K562 (cell line): ENCODE measurements around the gene IKZF3. TPM values are rescaled to one million over a fixed set of nuclear protein-coding genes. Genes with fewer than 3 reads are reported as not detected.

Experiments used
- CXXC5 ChIP-seq: fragments of 250-450 bp; sonication (Bioruptor Pico); IDR thresholded peaks from 2 replicates; pipeline ENCODE4 v1.8.0; 2022; ENCODE audit warnings: inconsistent platforms, mild to moderate bottlenecking, moderate library complexity
- ETV1 ChIP-seq: fragments of 450-650 bp; conservative IDR thresholded peaks from 2 replicates; pipeline ENCODE4 v1.6.1; 2016; ENCODE audit warnings: missing genetic modification characterization, control low read depth, low read depth, missing compliant biosample characterization
- HMG20B ChIP-seq: fragments of 250-450 bp; sonication (Bioruptor Pico); IDR thresholded peaks from 2 replicates; pipeline ENCODE4 v1.5.0; 2021; ENCODE audit warnings: mild to moderate bottlenecking
- KLF16 ChIP-seq: IDR thresholded peaks from 2 replicates; pipeline ENCODE4 v1.6.1; 2016; ENCODE audit warnings: antibody characterized with exemption
- MAFF ChIP-seq: IDR thresholded peaks from 2 replicates; pipeline ENCODE4 v1.6.1; 2012; ENCODE audit warnings: low read length, improper control_type of control experiment
- MAZ ChIP-seq, 2 experiments: fragments of 450-650 bp in 1 of 2; sonication (generic) in 1 of 2; formaldehyde crosslinking; IDR thresholded peaks in 1 of 2; conservative IDR thresholded peaks in 1 of 2; 2 replicates each; pipeline versions ENCODE4 v1.4.0 to v1.5.0; 2020; ENCODE audit warnings: mild to moderate bottlenecking in 1 of 2, missing genetic modification reagents in 1 of 2
- MYBL2 ChIP-seq, 2 experiments: fragments of 450-650 bp in 1 of 2; sonication (generic) in 1 of 2; formaldehyde crosslinking in 1 of 2; IDR thresholded peaks; 2 replicates each; pipeline versions ENCODE4 v1.6.1 to v1.8.1; 2017 to 2022; ENCODE audit warnings: borderline replicate concordance in 1 of 2, inconsistent platforms in 1 of 2, low read depth in 1 of 2, mild to moderate bottlenecking in 1 of 2, missing genetic modification reagents in 1 of 2, moderate library complexity in 1 of 2
- PHF8 ChIP-seq: fragments of 200-600 bp; sonication (generic); IDR thresholded peaks from 2 replicates; pipeline ENCODE4 v1.6.1; 2012; ENCODE audit warnings: mixed run types, mild to moderate bottlenecking, inconsistent platforms, low read length, moderate library complexity, borderline replicate concordance
- RBFOX2 ChIP-seq: fragments of 200-400 bp; formaldehyde crosslinking; IDR thresholded peaks from 2 replicates; pipeline ENCODE4 v1.6.1; 2017; ENCODE audit warnings: low read depth, mild to moderate bottlenecking, low read length, moderate library complexity
- RBM17 ChIP-seq: fragments of 200-400 bp; formaldehyde crosslinking; IDR thresholded peaks from 2 replicates; pipeline ENCODE4 v1.6.1; 2017; ENCODE audit warnings: low read depth, mild to moderate bottlenecking, low read length, borderline replicate concordance
- ZBTB17 ChIP-seq: fragments of 450-650 bp; formaldehyde crosslinking; IDR thresholded peaks from 2 replicates; pipeline ENCODE4 v1.4.0; 2020; ENCODE audit warnings: mild to moderate bottlenecking
- ZKSCAN1 ChIP-seq: fragments of 150-350 bp; IDR thresholded peaks from 2 replicates; pipeline ENCODE4 v1.6.1; 2016; ENCODE audit warnings: low read depth, low read length
- ZNF217 ChIP-seq: sonication (generic); formaldehyde crosslinking; IDR thresholded peaks from 2 replicates; pipeline ENCODE4 v1.8.0; 2022; ENCODE audit warnings: mild to moderate bottlenecking, missing genetic modification reagents
- ZNF224 ChIP-seq: sonication (generic); formaldehyde crosslinking; IDR thresholded peaks from 2 replicates; pipeline ENCODE4 v1.8.0; 2022; ENCODE audit warnings: mild to moderate bottlenecking, missing genetic modification reagents
- polyA plus RNA-seq, 8 experiments: library from polyadenylated mRNA; depleted of rRNA in 4 of 8; stranded (reverse) in 5 of 8; unstranded in 3 of 8; fragments of >200 nt; fragmentation: Nextera tagmentation in 2 of 8; fragmentation: Illumina TruSeq in 1 of 8; extraction: Ambion mirVana in 2 of 8; extraction: Trizol in 1 of 8; gene quantifications; 2 replicates each; pipeline versions ENCODE4 v1.2.1 to v1.2.3, GENCODE V29; 2011 to 2014; ENCODE audit warnings: inconsistent platforms in 1 of 8, missing spikeins in 1 of 8
- total RNA-seq, 7 experiments: library from RNA; depleted of rRNA in 6 of 7; stranded (reverse); fragments of >200 nt in 6 of 7; fragmentation: Illumina TruSeq in 2 of 7; extraction: Trizol in 2 of 7; gene quantifications; 2 replicates each; pipeline versions ENCODE4 v1.2.1 to v1.2.3, GENCODE V29; 2011 to 2021; ENCODE audit warnings: low replicate concordance in 1 of 7
- TF ChIP-seq, protein P1 (sequence below): fragments of 450-650 bp; formaldehyde crosslinking; conservative IDR thresholded peaks from 2 replicates; pipeline ENCODE4 v1.4.0; 2022; ENCODE audit warnings: mild to moderate bottlenecking, missing genetic modification characterization
- TF ChIP-seq, protein P2 (sequence below): fragments of 250-450 bp; sonication (Bioruptor Pico); IDR thresholded peaks from 2 replicates; pipeline ENCODE4 v1.8.0; 2022; ENCODE audit warnings: inconsistent platforms, mild to moderate bottlenecking, moderate library complexity, borderline replicate concordance
- TF ChIP-seq, protein P3 (sequence below): fragments of 250-450 bp; sonication (Bioruptor Pico); IDR thresholded peaks from 2 replicates; pipeline ENCODE4 v1.4.0; 2020; ENCODE audit warnings: mild to moderate bottlenecking
- TF ChIP-seq, protein P4 (sequence below): fragments of 250-450 bp; sonication (Bioruptor Pico); IDR thresholded peaks from 2 replicates; pipeline ENCODE4 v1.4.0; 2020; ENCODE audit warnings: mild to moderate bottlenecking, moderate library complexity, borderline replicate concordance

Gene IKZF3
- total and polyA plus RNA-seq, 9 of the 15 experiments (the other 6 are each of a cell fraction or from before 2014, with no cell fraction given) = 0.06 to 1.6 (median 0.62) TPM

DNA sequence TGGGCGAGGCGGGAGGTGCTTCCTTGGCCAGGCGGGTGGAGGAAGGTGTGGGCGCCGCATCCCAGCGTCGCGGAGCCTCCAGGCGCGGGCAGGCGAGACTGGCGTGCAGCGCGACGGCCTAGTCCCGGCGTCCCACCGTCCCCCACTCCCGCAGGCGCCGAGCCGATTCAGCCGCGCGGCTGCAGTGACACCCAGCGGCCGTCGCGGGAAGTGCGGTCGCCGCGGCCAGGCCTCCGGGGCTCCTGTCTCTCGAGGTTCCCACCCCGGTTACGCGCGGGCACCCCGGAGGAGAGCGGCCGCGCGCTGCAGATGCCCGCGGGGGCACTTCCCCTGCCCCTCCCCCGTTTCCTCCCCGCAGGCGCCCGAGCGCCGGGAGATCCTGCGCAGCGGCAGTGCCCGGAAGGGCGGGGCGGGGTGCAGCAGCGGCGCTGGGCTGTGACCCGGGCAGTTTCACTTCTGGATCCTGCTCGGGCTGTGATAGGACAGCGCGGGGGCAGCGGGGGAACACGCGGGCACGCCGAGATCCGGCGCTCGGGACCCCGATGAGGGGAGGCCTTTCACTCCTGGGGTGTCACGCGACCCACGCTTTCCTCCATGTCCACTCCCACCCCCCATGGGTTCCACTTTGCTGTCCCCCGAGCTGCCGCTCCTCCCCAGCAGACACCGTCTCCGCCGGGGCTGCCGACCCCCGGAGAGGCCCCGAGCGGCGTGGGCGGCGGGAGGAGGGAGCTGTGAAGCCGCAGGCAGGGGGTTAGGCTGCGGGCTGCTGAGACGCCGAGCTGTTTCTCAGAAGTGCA is 109.8 kb downstream of the IKZF3 start (continued):
- TF ChIP-seq, protein P1, sequence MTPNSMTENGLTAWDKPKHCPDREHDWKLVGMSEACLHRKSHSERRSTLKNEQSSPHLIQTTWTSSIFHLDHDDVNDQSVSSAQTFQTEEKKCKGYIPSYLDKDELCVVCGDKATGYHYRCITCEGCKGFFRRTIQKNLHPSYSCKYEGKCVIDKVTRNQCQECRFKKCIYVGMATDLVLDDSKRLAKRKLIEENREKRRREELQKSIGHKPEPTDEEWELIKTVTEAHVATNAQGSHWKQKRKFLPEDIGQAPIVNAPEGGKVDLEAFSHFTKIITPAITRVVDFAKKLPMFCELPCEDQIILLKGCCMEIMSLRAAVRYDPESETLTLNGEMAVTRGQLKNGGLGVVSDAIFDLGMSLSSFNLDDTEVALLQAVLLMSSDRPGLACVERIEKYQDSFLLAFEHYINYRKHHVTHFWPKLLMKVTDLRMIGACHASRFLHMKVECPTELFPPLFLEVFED (CRISPR knock-in tag) = 0 out of 2 replicates have a peak, but pooled peaks have one; percentile 40
- TF ChIP-seq CXXC5 = peak; percentile 91
- TF ChIP-seq KLF16 = no peak; the same call in 1 of the 2 replicates
- TF ChIP-seq MYBL2 (IDR thresholded peaks at IDR 0.05; ENCODE audit: low read depth) = no peak
- TF ChIP-seq MYBL2 (CRISPR knock-in tag; IDR thresholded peaks at IDR 0.05; ENCODE audit: borderline replicate concordance) = no peak
- TF ChIP-seq, protein P2, sequence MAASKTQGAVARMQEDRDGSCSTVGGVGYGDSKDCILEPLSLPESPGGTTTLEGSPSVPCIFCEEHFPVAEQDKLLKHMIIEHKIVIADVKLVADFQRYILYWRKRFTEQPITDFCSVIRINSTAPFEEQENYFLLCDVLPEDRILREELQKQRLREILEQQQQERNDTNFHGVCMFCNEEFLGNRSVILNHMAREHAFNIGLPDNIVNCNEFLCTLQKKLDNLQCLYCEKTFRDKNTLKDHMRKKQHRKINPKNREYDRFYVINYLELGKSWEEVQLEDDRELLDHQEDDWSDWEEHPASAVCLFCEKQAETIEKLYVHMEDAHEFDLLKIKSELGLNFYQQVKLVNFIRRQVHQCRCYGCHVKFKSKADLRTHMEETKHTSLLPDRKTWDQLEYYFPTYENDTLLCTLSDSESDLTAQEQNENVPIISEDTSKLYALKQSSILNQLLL (CRISPR knock-in tag) = no peak
- peak; percentile 88 for TF ChIP-seq RBFOX2
- peak; percentile 34; the same call in 1 of the 2 replicates for TF ChIP-seq ZBTB17 (CRISPR knock-in tag)
- no peak for TF ChIP-seq ZNF217 (CRISPR knock-in tag)
- no peak for TF ChIP-seq ZNF224 (CRISPR knock-in tag)
- no peak for TF ChIP-seq HMG20B
- no peak; the same call in 1 of the 2 replicates for TF ChIP-seq ZKSCAN1
- TF ChIP-seq MAFF = no peak
- peak; percentile 71 for TF ChIP-seq ETV1 (tag)
- no peak for TF ChIP-seq RBM17
- TF ChIP-seq, protein P3, sequence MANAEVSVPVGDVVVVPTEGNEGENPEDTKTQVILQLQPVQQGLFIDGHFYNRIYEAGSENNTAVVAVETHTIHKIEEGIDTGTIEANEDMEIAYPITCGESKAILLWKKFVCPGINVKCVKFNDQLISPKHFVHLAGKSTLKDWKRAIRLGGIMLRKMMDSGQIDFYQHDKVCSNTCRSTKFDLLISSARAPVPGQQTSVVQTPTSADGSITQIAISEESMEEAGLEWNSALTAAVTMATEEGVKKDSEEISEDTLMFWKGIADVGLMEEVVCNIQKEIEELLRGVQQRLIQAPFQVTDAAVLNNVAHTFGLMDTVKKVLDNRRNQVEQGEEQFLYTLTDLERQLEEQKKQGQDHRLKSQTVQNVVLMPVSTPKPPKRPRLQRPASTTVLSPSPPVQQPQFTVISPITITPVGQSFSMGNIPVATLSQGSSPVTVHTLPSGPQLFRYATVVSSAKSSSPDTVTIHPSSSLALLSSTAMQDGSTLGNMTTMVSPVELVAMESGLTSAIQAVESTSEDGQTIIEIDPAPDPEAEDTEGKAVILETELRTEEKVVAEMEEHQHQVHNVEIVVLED (CRISPR knock-in tag) = peak; percentile 72
- peak; percentile 53; the same call in 1 of the 2 replicates for TF ChIP-seq PHF8
- peak; percentile 76 to 94 for TF ChIP-seq MAZ (CRISPR knock-in tag; conservative IDR thresholded peaks at IDR 0.05 in 1 of 2, IDR thresholded peaks at IDR 0.05 in 1 of 2)
- TF ChIP-seq, protein P4, sequence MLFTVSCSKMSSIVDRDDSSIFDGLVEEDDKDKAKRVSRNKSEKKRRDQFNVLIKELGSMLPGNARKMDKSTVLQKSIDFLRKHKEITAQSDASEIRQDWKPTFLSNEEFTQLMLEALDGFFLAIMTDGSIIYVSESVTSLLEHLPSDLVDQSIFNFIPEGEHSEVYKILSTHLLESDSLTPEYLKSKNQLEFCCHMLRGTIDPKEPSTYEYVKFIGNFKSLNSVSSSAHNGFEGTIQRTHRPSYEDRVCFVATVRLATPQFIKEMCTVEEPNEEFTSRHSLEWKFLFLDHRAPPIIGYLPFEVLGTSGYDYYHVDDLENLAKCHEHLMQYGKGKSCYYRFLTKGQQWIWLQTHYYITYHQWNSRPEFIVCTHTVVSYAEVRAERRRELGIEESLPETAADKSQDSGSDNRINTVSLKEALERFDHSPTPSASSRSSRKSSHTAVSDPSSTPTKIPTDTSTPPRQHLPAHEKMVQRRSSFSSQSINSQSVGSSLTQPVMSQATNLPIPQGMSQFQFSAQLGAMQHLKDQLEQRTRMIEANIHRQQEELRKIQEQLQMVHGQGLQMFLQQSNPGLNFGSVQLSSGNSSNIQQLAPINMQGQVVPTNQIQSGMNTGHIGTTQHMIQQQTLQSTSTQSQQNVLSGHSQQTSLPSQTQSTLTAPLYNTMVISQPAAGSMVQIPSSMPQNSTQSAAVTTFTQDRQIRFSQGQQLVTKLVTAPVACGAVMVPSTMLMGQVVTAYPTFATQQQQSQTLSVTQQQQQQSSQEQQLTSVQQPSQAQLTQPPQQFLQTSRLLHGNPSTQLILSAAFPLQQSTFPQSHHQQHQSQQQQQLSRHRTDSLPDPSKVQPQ (CRISPR knock-in tag) = no peak
